Measurements from ENCODE around the gene PTCD2.
A peak's percentile ranks its signal among the peaks of the same experiment; 100 is the strongest.
"Not testable (repeated sequence)": the region's sequence is repeated elsewhere in the genome, so short reads cannot be mapped to it uniquely, and the experiment has no call there.

The PTCD2 gene

GRCh38 chr5:72383726-72384125, 63.6 kb downstream of the PTCD2 start:
- no peak for DNase-seq

GRCh38 chr5:72386639-72387038, 66.5 kb downstream of the PTCD2 start:
- no peak for DNase-seq

GRCh38 chr5:72387985-72388384, 67.8 kb downstream of the PTCD2 start:
- no peak for DNase-seq

- no peak for DNase-seq
These were observed 68.5 kb downstream of the PTCD2 start for GRCh38 chr5:72388646-72389045.

GRCh38 chr5:72390836-72391235, 70.7 kb downstream of the PTCD2 start:
- DNase-seq = no peak

GRCh38 chr5:72392326-72392733, 72.2 kb downstream of the PTCD2 start:
- DNase-seq = peak; percentile 88

GRCh38 chr5:72393052-72393451, 72.9 kb downstream of the PTCD2 start:
- DNase-seq = no peak

- no peak for DNase-seq
These were observed 74.5 kb downstream of the PTCD2 start for GRCh38 chr5:72394688-72395087.

GRCh38 chr5:72397836-72398235, 77.7 kb downstream of the PTCD2 start:
- no peak for DNase-seq

- DNase-seq = no peak
These were observed 80.8 kb downstream of the PTCD2 start for GRCh38 chr5:72400950-72401349.

GRCh38 chr5:72402381-72402890, 82.3 kb downstream of the PTCD2 start:
- DNase-seq = no peak

- no peak for DNase-seq
These were observed 82.9 kb downstream of the PTCD2 start for GRCh38 chr5:72402959-72403628.

GRCh38 chr5:72404771-72405170, 84.6 kb downstream of the PTCD2 start:
- not testable (repeated sequence) for DNase-seq

GRCh38 chr5:72407078-72407477, 86.9 kb downstream of the PTCD2 start:
- no peak for DNase-seq

GRCh38 chr5:72407541-72407940, 87.4 kb downstream of the PTCD2 start:
- no peak for DNase-seq

- DNase-seq = no peak
These were observed 88.0 kb downstream of the PTCD2 start for GRCh38 chr5:72408127-72408526.

GRCh38 chr5:72408603-72409002, 88.4 kb downstream of the PTCD2 start:
- no peak for DNase-seq

GRCh38 chr5:72410688-72411295, 90.6 kb downstream of the PTCD2 start:
- DNase-seq = no peak

- no peak for DNase-seq
These were observed 92.3 kb downstream of the PTCD2 start for GRCh38 chr5:72412283-72413055.

GRCh38 chr5:72415616-72416325, 95.6 kb downstream of the PTCD2 start:
- DNase-seq = no peak

GRCh38 chr5:72417333-72418062, 97.3 kb downstream of the PTCD2 start:
- no peak for DNase-seq

All from NCI-H524 treated with DMSO at 0.1 percent for 48 hours (cell line).